SU-DHL-6 (cell line): ENCODE data around the gene ARSB.

Source experiments
- CTCF ChIP-seq: fragments of 200-600 bp; sonication (generic); IDR thresholded peaks from one replicate; pipeline ENCODE4 v1.5.1; 2017; ENCODE audit warnings: antibody characterized with exemption, mild to moderate bottlenecking, low read length, moderate library complexity; ENCODE audit not compliant: insufficient read depth, poor library complexity, severe bottlenecking
- EZH2phosphoT487 ChIP-seq: fragments of 200-600 bp; sonication (generic), shearing (Covaris generic); conservative IDR thresholded peaks from 2 replicates; pipeline ENCODE4 v1.6.1; 2018; ENCODE audit warnings: mild to moderate bottlenecking, antibody characterized with exemption, low read length, moderate library complexity, mixed read lengths

GRCh38 chr5:78771260-78772205, 213.6 kb downstream of the ARSB start:
- TF ChIP-seq CTCF (no peak), EZH2phosphoT487 (no peak)
